Nephron progenitor cell (in vitro differentiated cells): ENCODE measurements around the gene TRAF1.

Experiments
- DNase-seq: peaks from one replicate; pipeline ENCODE4 v3.0.0; 2021
- H3K27ac Mint-ChIP-seq: 2 replicates; pipeline ENCODE4 v1.8.0; 2021; ENCODE audit warnings: mild to moderate bottlenecking, moderate library complexity, mixed read lengths
- H3K27me3 Mint-ChIP-seq: 2 replicates; pipeline ENCODE4 v1.8.0; 2021; ENCODE audit warnings: mild to moderate bottlenecking, low read depth, mixed read lengths; ENCODE audit not compliant: poor library complexity
- H3K36me3 Mint-ChIP-seq: 2 replicates; pipeline ENCODE4 v1.8.0; 2021; ENCODE audit warnings: low read depth, mixed read lengths
- H3K4me1 Mint-ChIP-seq: 2 replicates; pipeline ENCODE4 v1.8.0; 2021; ENCODE audit warnings: mixed read lengths
- H3K4me3 Mint-ChIP-seq: 2 replicates; pipeline ENCODE4 v1.8.0; 2021; ENCODE audit warnings: mild to moderate bottlenecking, moderate library complexity, mixed read lengths
- H3K9me3 Mint-ChIP-seq: 2 replicates; pipeline ENCODE4 v1.8.0; 2021; ENCODE audit warnings: mild to moderate bottlenecking, moderate library complexity, mixed read lengths
- TF ChIP-seq, protein P1 (sequence below): fragments of 200-600 bp; sonication (generic); IDR thresholded peaks from 2 replicates; pipeline ENCODE4 v1.5.0; 2021; ENCODE audit warnings: antibody characterized with exemption

The TRAF1 gene

GRCh38 chr9:120922404-120923195 lies 4.0 kb downstream of the TRAF1 start:
- Mint-ChIP-seq H3K27me3 (peaks cover 5% of the 10 kb centered on the region), H3K9me3 (no peaks in the 10 kb centered on the region), H3K4me1 (peaks cover 46% of the 10 kb centered on the region), H3K4me3 (no peak overlapping the region), H3K27ac (no peak overlapping the region), H3K36me3 (no peaks in the 10 kb centered on the region)
- no peak for DNase-seq
- TF ChIP-seq, protein P1, sequence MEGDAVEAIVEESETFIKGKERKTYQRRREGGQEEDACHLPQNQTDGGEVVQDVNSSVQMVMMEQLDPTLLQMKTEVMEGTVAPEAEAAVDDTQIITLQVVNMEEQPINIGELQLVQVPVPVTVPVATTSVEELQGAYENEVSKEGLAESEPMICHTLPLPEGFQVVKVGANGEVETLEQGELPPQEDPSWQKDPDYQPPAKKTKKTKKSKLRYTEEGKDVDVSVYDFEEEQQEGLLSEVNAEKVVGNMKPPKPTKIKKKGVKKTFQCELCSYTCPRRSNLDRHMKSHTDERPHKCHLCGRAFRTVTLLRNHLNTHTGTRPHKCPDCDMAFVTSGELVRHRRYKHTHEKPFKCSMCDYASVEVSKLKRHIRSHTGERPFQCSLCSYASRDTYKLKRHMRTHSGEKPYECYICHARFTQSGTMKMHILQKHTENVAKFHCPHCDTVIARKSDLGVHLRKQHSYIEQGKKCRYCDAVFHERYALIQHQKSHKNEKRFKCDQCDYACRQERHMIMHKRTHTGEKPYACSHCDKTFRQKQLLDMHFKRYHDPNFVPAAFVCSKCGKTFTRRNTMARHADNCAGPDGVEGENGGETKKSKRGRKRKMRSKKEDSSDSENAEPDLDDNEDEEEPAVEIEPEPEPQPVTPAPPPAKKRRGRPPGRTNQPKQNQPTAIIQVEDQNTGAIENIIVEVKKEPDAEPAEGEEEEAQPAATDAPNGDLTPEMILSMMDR: no peak

- TF ChIP-seq, protein P1: no peak
- H3K4me1 Mint-ChIP-seq: peaks cover 48% of the 10 kb centered on the region
- no peaks in the 10 kb centered on the region for H3K9me3 Mint-ChIP-seq
- H3K4me3 Mint-ChIP-seq: peak overlapping the region; percentile 55
- H3K27me3 Mint-ChIP-seq: no peaks in the 10 kb centered on the region
- H3K27ac Mint-ChIP-seq: peak overlapping the region; percentile 79
- peaks cover 4% of the 10 kb centered on the region for H3K36me3 Mint-ChIP-seq
- no peak for DNase-seq
Measured at GRCh38 chr9:120921661-120922181, 4.9 kb downstream of the TRAF1 start.

DNA sequence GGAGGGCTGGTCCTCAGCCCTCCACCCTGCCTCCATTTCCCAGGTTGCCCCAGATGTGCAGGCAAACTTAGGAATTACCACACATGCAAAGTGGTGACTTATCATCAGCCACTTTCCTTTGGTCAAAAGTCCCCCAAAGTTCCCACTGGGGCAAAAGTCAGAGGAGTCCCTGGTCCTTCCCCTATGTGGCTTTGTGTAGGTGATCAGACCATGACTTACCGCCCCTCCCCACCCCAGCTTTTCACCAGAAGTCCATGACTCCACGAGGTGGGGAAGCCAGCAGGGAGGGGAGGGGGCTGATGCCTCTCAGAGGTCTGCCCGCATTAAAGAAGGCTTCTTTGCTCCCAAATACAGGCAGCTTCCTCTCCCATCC lies 5.8 kb downstream of the TRAF1 start:
- Mint-ChIP-seq H3K4me3 (no peak overlapping the region), H3K9me3 (no peaks in the 10 kb centered on the region), H3K4me1 (peaks cover 51% of the 10 kb centered on the region), H3K27ac (no peak overlapping the region), H3K36me3 (peaks cover 6% of the 10 kb centered on the region), H3K27me3 (no peaks in the 10 kb centered on the region)
- no peak for DNase-seq
- TF ChIP-seq, protein P1: no peak

- H3K4me3 Mint-ChIP-seq: no peak overlapping the region
Measured at GRCh38 chr9:120919843-120920805, 6.5 kb downstream of the TRAF1 start.

GRCh38 chr9:120918931-120919842 lies 7.4 kb downstream of the TRAF1 start:
- peaks cover 6% of the 10 kb centered on the region for H3K36me3 Mint-ChIP-seq
- H3K27me3 Mint-ChIP-seq: no peaks in the 10 kb centered on the region
- H3K9me3 Mint-ChIP-seq: no peaks in the 10 kb centered on the region
- peaks cover 57% of the 10 kb centered on the region for H3K4me1 Mint-ChIP-seq
- no peak for DNase-seq
- H3K4me3 Mint-ChIP-seq: no peak overlapping the region
- H3K27ac Mint-ChIP-seq: peak overlapping the region; percentile 92
- TF ChIP-seq, protein P1: no peak

More at GRCh38 chr9:120919843-120920805, 6.5 kb downstream of the TRAF1 start:
- H3K9me3 Mint-ChIP-seq: no peaks in the 10 kb centered on the region
- TF ChIP-seq, protein P1: no peak
- H3K27me3 Mint-ChIP-seq: no peaks in the 10 kb centered on the region
- peak overlapping the region; percentile 92 for H3K27ac Mint-ChIP-seq
- H3K36me3 Mint-ChIP-seq: peaks cover 6% of the 10 kb centered on the region
- peaks cover 51% of the 10 kb centered on the region for H3K4me1 Mint-ChIP-seq
- no peak for DNase-seq
